DOHH2 (cell line): ENCODE results near the gene CDKAL1.
"Not testable (repeated sequence)": the region's sequence is repeated elsewhere in the genome, so short reads cannot be mapped to it uniquely, and the experiment has no call there.

Source experiments
- H3F3A ChIP-seq: fragments of 200-600 bp; sonication (generic), shearing (Covaris generic); 2 replicates; pipeline ENCODE4 v1.6.0; 2016; ENCODE audit warnings: antibody characterized with exemption, mild to moderate bottlenecking; ENCODE audit not compliant: control insufficient read depth, insufficient read depth
- H3K27ac ChIP-seq: fragments of 200-600 bp; sonication (generic); 2 replicates; pipeline ENCODE4 v1.5.1; 2014; ENCODE audit warnings: low read depth, mild to moderate bottlenecking, low read length, moderate library complexity
- H3K27me3 ChIP-seq: fragments of 200-600 bp; sonication (generic); 2 replicates; pipeline ENCODE4 v1.6.1; 2014; ENCODE audit warnings: mild to moderate bottlenecking, low read length, mixed read lengths; ENCODE audit not compliant: control insufficient read depth
- H3K36me3 ChIP-seq: fragments of 200-600 bp; sonication (generic); 2 replicates; pipeline ENCODE4 v1.6.1; 2014; ENCODE audit warnings: mild to moderate bottlenecking, low read length, moderate library complexity, mixed read lengths; ENCODE audit not compliant: control insufficient read depth
- H3K4me1 ChIP-seq: fragments of 200-600 bp; sonication (generic); 2 replicates; pipeline ENCODE4 v1.6.1; 2014; ENCODE audit warnings: mild to moderate bottlenecking, low read length, mixed read lengths; ENCODE audit not compliant: control insufficient read depth
- H3K4me2 ChIP-seq: fragments of 200-600 bp; sonication (generic); 2 replicates; pipeline ENCODE4 v1.6.0; 2014; ENCODE audit warnings: mild to moderate bottlenecking, low read length, moderate library complexity
- H3K4me3 ChIP-seq: fragments of 200-600 bp; sonication (generic); 2 replicates; pipeline ENCODE4 v1.5.1; 2014; ENCODE audit warnings: mild to moderate bottlenecking, low read length, mixed read lengths
- H3K79me2 ChIP-seq: fragments of 200-600 bp; sonication (generic); 2 replicates; pipeline ENCODE4 v1.6.1; 2014; ENCODE audit warnings: mild to moderate bottlenecking, low read length, mixed read lengths; ENCODE audit not compliant: control insufficient read depth
- H3K9me2 ChIP-seq: fragments of 200-600 bp; sonication (generic); replicated peaks from 2 replicates; pipeline ENCODE4 v1.6.1; 2014; ENCODE audit warnings: mild to moderate bottlenecking, low read length, mixed read lengths; ENCODE audit not compliant: control insufficient read depth
- H3K9me3 ChIP-seq: fragments of 200-600 bp; sonication (generic); 2 replicates; pipeline ENCODE4 v1.6.1; 2014; ENCODE audit warnings: antibody characterized with exemption, low read length, mixed read lengths; ENCODE audit not compliant: control insufficient read depth, insufficient read depth
- H4K20me1 ChIP-seq: fragments of 200-600 bp; sonication (generic); 2 replicates; pipeline ENCODE4 v1.6.0; 2014; ENCODE audit warnings: low read depth, mild to moderate bottlenecking, antibody characterized with exemption, low read length, moderate library complexity; ENCODE audit not compliant: control insufficient read depth, insufficient read depth
- CTCF ChIP-seq: fragments of 200-600 bp; sonication (generic); IDR thresholded peaks from one replicate; pipeline ENCODE4 v1.5.1; 2014; ENCODE audit warnings: antibody characterized with exemption, mild to moderate bottlenecking, low read depth, low read length; ENCODE audit not compliant: poor library complexity, severe bottlenecking
- EZH2phosphoT487 ChIP-seq: fragments of 200-600 bp; sonication (generic); IDR thresholded peaks from 2 replicates; pipeline ENCODE4 v1.6.1; 2017; ENCODE audit warnings: borderline replicate concordance, mild to moderate bottlenecking, antibody characterized with exemption, low read length, moderate library complexity, mixed read lengths

CDKAL1 gene

GRCh38 chr6:21085211-21085610 is 551.0 kb downstream of the CDKAL1 start:
- Histone ChIP-seq H3K4me3 (no peak overlapping the region), H3K79me2 (no peaks in the 10 kb centered on the region), H3F3A (no peaks in the 10 kb centered on the region), H3K4me2 (no peak overlapping the region), H3K27ac (no peak overlapping the region), H3K4me1 (no peaks in the 10 kb centered on the region), H3K9me3 (no peaks in the 10 kb centered on the region), H3K27me3 (no peaks in the 10 kb centered on the region), H4K20me1 (no peaks in the 10 kb centered on the region), H3K36me3 (no peaks in the 10 kb centered on the region), H3K9me2 (no peaks in the 10 kb centered on the region)
- no peak for TF ChIP-seq CTCF
- TF ChIP-seq EZH2phosphoT487, result no peak

- H3K4me3 ChIP-seq, result no peak overlapping the region
- H3K9me3 ChIP-seq, result no peaks in the 10 kb centered on the region
- no peaks in the 10 kb centered on the region for H3K36me3 ChIP-seq
- H3K4me2 ChIP-seq, result no peak overlapping the region
- no peaks in the 10 kb centered on the region for H3K27me3 ChIP-seq
- H4K20me1 ChIP-seq, result no peaks in the 10 kb centered on the region
- no peak for TF ChIP-seq CTCF
- TF ChIP-seq EZH2phosphoT487, result no peak
- no peaks in the 10 kb centered on the region for H3K79me2 ChIP-seq
- no peaks in the 10 kb centered on the region for H3K4me1 ChIP-seq
- no peaks in the 10 kb centered on the region for H3F3A ChIP-seq
- no peak overlapping the region for H3K27ac ChIP-seq
- no peaks in the 10 kb centered on the region for H3K9me2 ChIP-seq
Measured at GRCh38 chr6:21085643-21086042, 551.4 kb downstream of the CDKAL1 start.

GRCh38 chr6:21087188-21087587 is 552.9 kb downstream of the CDKAL1 start:
- no peaks in the 10 kb centered on the region for H3K27me3 ChIP-seq
- H3K4me1 ChIP-seq, result no peaks in the 10 kb centered on the region
- no peaks in the 10 kb centered on the region for H3F3A ChIP-seq
- H3K9me3 ChIP-seq, result no peaks in the 10 kb centered on the region
- no peak overlapping the region for H3K27ac ChIP-seq
- H3K9me2 ChIP-seq, result no peaks in the 10 kb centered on the region
- H3K36me3 ChIP-seq, result no peaks in the 10 kb centered on the region
- H3K79me2 ChIP-seq, result no peaks in the 10 kb centered on the region
- H4K20me1 ChIP-seq, result no peaks in the 10 kb centered on the region
- TF ChIP-seq CTCF (no peak), EZH2phosphoT487 (no peak)
- H3K4me3 ChIP-seq, result no peak overlapping the region
- no peak overlapping the region for H3K4me2 ChIP-seq

- no peaks in the 10 kb centered on the region for H3K36me3 ChIP-seq
- no peak overlapping the region for H3K4me3 ChIP-seq
- no peaks in the 10 kb centered on the region for H3K4me1 ChIP-seq
- no peaks in the 10 kb centered on the region for H3K9me2 ChIP-seq
- no peak for TF ChIP-seq CTCF
- TF ChIP-seq EZH2phosphoT487, result no peak
- H3K79me2 ChIP-seq, result no peaks in the 10 kb centered on the region
- H3K9me3 ChIP-seq, result no peaks in the 10 kb centered on the region
- no peak overlapping the region for H3K4me2 ChIP-seq
- H3F3A ChIP-seq, result no peaks in the 10 kb centered on the region
- H3K27me3 ChIP-seq, result no peaks in the 10 kb centered on the region
- no peak overlapping the region for H3K27ac ChIP-seq
- H4K20me1 ChIP-seq, result no peaks in the 10 kb centered on the region
Measured at GRCh38 chr6:21091411-21091810, 557.2 kb downstream of the CDKAL1 start.

- H3K36me3 ChIP-seq, H3K79me2 ChIP-seq, H3K9me2 ChIP-seq, H3K27ac ChIP-seq, H3F3A ChIP-seq, H3K4me2 ChIP-seq, H3K4me1 ChIP-seq, H3K27me3 ChIP-seq, H3K9me3 ChIP-seq, H4K20me1 ChIP-seq, H3K4me3 ChIP-seq: not testable (repeated sequence)
Measured at GRCh38 chr6:21092231-21092772, 558.0 kb downstream of the CDKAL1 start.
